ENCODE results near the gene FOXL3. TPM values are rescaled to one million over a fixed set of nuclear protein-coding genes. Genes with fewer than 3 reads are reported as not detected.

The FOXL3 gene
- total RNA-seq, 1 experiment from 2014 or later, result not detected

- peaks cover 44% of the 10 kb centered on the region for H3K36me3 Mint-ChIP-seq
- ATAC-seq (no peak), DNase-seq (ENCODE audit: low spot score) (no peak)
- H3K9me3 Mint-ChIP-seq, result peaks cover 11% of the 10 kb centered on the region
- no peak overlapping the region for H3K4me3 Mint-ChIP-seq
- H3K4me1 Mint-ChIP-seq, result no peaks in the 10 kb centered on the region
- no peaks in the 10 kb centered on the region for H3K27me3 Mint-ChIP-seq (ENCODE audit: low read depth)
- POLR2A ChIA-PET, result no interaction called here
- CTCF ChIA-PET, result no interaction called here
- H3K27ac Mint-ChIP-seq, result no peak overlapping the region
- TF ChIP-seq FOXP1 (CRISPR knock-in tag; IDR thresholded peaks at IDR 0.05; ENCODE audit: borderline replicate concordance) (no peak), ZBTB21 (CRISPR knock-in tag; IDR thresholded peaks at IDR 0.05; ENCODE audit: borderline replicate concordance) (no peak), ZNF532 (CRISPR knock-in tag; IDR thresholded peaks at IDR 0.05; ENCODE audit: borderline replicate concordance) (no peak), CTCF (IDR thresholded peaks at IDR 0.05) (no peak), JUN (CRISPR knock-in tag; IDR thresholded peaks at IDR 0.05) (no peak), ERG (CRISPR knock-in tag; IDR thresholded peaks at IDR 0.05) (no peak), ZNF416 (CRISPR knock-in tag; IDR thresholded peaks at IDR 0.05) (no peak), AR (CRISPR knock-in tag; IDR thresholded peaks at IDR 0.05) (no peak), MAX (CRISPR knock-in tag; IDR thresholded peaks at IDR 0.05) (no peak), TCF7 (CRISPR knock-in tag; IDR thresholded peaks at IDR 0.05; ENCODE audit: low read depth) (no peak), ZSCAN18 (CRISPR knock-in tag; IDR thresholded peaks at IDR 0.05) (no peak), SMAD3 (CRISPR knock-in tag; IDR thresholded peaks at IDR 0.05; ENCODE audit: borderline replicate concordance) (no peak), IRF2 (CRISPR knock-in tag; IDR thresholded peaks at IDR 0.05; ENCODE audit: borderline replicate concordance, low read depth) (no peak), ESRRA (CRISPR knock-in tag; IDR thresholded peaks at IDR 0.05; ENCODE audit: borderline replicate concordance) (no peak), KAT7 (CRISPR knock-in tag; IDR thresholded peaks at IDR 0.05; ENCODE audit: borderline replicate concordance) (no peak), RORB (CRISPR knock-in tag; IDR thresholded peaks at IDR 0.05) (no peak)
Measured at GRCh38 chr7:251446-252175, 38.4 kb upstream of the FOXL3 start.
